Astrocyte of the spinal cord (primary cell): ENCODE results near the gene SETD1A.

Source experiments
- DNase-seq: peaks from one replicate; pipeline ENCODE4 v3.0.0; 2011; ENCODE audit warnings: low read depth, low spot score
- H3K4me3 ChIP-seq: 2 replicates; pipeline ENCODE4 v1.5.1; 2011; ENCODE audit warnings: low read depth, mild to moderate bottlenecking, low read length, moderate library complexity
- in situ Hi-C: cut with HindIII; loops from 2 replicates; pipeline ENCODE4 v1.10.0; 2017; ENCODE audit warnings: low sequenced_read_pairs
- TF ChIP-seq, protein P1 (sequence below): IDR thresholded peaks from 2 replicates; pipeline ENCODE4 v1.5.1; 2012; ENCODE audit warnings: low read depth, mild to moderate bottlenecking, low read length, inconsistent platforms

SETD1A gene

GRCh38 chr16:30924913-30925631 is 32.5 kb upstream of the SETD1A start:
- TF ChIP-seq, protein P1, sequence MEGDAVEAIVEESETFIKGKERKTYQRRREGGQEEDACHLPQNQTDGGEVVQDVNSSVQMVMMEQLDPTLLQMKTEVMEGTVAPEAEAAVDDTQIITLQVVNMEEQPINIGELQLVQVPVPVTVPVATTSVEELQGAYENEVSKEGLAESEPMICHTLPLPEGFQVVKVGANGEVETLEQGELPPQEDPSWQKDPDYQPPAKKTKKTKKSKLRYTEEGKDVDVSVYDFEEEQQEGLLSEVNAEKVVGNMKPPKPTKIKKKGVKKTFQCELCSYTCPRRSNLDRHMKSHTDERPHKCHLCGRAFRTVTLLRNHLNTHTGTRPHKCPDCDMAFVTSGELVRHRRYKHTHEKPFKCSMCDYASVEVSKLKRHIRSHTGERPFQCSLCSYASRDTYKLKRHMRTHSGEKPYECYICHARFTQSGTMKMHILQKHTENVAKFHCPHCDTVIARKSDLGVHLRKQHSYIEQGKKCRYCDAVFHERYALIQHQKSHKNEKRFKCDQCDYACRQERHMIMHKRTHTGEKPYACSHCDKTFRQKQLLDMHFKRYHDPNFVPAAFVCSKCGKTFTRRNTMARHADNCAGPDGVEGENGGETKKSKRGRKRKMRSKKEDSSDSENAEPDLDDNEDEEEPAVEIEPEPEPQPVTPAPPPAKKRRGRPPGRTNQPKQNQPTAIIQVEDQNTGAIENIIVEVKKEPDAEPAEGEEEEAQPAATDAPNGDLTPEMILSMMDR, result no peak
- no peak for DNase-seq
- peak overlapping the region; percentile 94 for H3K4me3 ChIP-seq
- in situ Hi-C loops, result no loop called here

- DNase-seq, result no peak
- in situ Hi-C loops, result no loop called here
- no peak overlapping the region for H3K4me3 ChIP-seq
- TF ChIP-seq, protein P1, result no peak
These were observed 31.9 kb upstream of the SETD1A start for GRCh38 chr16:30925632-30925987.

DNA sequence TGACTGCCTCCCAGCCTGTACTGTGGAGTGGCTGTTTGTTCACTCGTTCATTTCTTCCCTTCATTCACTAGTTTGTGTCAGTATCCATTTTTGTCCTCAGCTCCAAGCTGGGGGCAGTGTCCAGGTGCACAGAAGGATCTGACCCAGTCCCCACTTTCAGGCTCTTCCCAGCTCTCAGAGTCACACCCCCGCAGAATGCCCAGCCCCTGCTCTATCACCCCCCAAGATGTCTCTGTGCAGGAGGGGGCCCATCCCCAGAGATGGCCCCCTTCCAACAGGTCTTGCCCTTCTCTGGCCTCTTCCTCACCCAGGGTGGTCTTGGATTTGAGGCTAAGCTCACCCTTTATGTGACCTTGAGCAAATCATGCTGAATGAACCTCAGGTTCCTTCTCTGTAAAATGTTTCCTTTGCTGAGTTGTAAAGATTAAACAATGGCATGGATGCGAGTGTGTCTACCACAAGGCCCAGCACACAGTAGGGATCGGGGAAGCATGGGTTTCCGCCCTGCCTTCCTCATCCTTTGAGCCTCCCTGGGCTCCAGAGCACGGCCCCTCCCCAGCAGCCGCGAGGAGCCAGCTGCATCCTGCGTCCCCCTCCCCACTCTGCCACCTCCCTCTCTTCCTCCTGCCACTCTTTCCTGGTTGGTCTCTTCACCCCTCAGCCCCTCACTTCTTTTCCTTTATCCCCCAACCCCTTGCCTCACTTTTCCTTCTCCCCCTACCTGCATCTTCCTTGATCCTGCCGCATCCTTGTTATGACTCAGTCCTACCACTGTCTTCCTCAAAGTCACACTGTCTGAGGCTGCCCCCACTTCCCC is 31.4 kb upstream of the SETD1A start:
- TF ChIP-seq, protein P1, result no peak
- DNase-seq, result no peak
- in situ Hi-C loops, result no loop called here

DNA sequence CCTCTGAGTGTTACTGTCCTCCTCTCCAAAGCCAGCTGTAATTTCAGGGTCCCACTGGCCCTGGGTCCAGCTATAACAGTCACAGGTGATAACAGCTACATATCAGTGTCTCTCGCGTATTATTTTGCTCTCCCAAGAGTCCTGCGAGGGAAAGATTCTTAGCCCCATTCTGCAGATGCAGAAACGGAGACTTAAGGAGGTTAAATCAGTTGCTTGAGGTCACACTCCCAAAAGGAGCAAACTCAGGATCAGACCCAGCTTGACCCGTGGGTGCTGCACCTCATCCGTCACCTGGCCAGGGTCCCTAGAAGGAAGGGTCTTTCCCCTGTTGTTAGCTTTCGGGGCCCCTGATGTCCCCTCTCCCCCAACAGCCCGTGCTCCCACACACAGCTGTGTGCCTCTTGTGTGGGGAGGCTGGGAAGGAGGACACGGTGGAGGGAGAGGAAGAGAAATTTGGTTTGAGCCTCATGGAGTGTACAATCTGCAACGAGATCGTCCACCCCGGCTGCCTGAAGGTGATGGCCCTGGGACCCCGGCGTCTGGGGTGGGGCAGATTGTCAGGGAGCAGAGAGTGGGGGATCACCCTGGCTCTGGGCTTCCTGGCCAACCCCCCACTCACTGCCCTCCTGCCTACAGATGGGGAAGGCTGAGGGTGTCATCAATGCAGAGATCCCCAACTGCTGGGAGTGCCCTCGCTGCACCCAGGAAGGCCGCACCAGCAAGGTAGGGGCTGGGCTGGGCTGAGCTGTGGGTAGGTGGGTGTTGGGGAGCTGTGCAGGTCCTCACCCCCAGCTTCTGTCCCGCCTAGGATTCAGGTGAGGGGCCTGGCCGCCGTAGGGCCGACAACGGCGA is 30.4 kb upstream of the SETD1A start:
- DNase-seq, result no peak

More for the DNA sequence above, 31.4 kb upstream of the SETD1A start:
- no peak overlapping the region for H3K4me3 ChIP-seq

GRCh38 chr16:30927789-30928378 is 29.7 kb upstream of the SETD1A start:
- H3K4me3 ChIP-seq, result no peak overlapping the region
- DNase-seq, result peak; percentile 42
- in situ Hi-C loops, result no loop called here

More for the DNA sequence above, 30.4 kb upstream of the SETD1A start:
- no peak overlapping the region for H3K4me3 ChIP-seq
- in situ Hi-C loops, result no loop called here
- TF ChIP-seq, protein P1, result no peak

More at GRCh38 chr16:30927789-30928378, 29.7 kb upstream of the SETD1A start:
- TF ChIP-seq, protein P1, result no peak
